Measurements from ENCODE around the gene SSBP4. TPM values are rescaled to one million over a fixed set of nuclear protein-coding genes. Genes with fewer than 3 reads are reported as not detected.

SSBP4 gene
- total and polyA plus RNA-seq, 9 of the 15 experiments (the other 6 are each of a cell fraction or from before 2014, with no cell fraction given): 1.1 to 189 (median 39.0) TPM

GRCh38 chr19:18428787-18429674 lies 9.8 kb downstream of the SSBP4 start (continued):
- no peak for TF ChIP-seq GATAD2A (IDR thresholded peaks at IDR 0.05)
- TF ChIP-seq ATF1 (CRISPR knock-in tag; IDR thresholded peaks at IDR 0.05): no peak
- TF ChIP-seq ATF1 (tag; IDR thresholded peaks at IDR 0.05): peak; percentile 52
- peak; percentile 33; the same call in 1 of the 2 replicates for TF ChIP-seq POLR2AphosphoS2 (IDR thresholded peaks at IDR 0.05; ENCODE audit: low read length)
- no peak for TF ChIP-seq ZKSCAN3 (CRISPR knock-in tag; IDR thresholded peaks at IDR 0.05)
- TF ChIP-seq NEUROD1 (IDR thresholded peaks at IDR 0.05; ENCODE audit: borderline replicate concordance, low read depth, low read length, partially characterized antibody): peak; percentile 62
- TF ChIP-seq CHCHD3 (CRISPR knock-in tag; IDR thresholded peaks at IDR 0.05): no peak
- no peak for TF ChIP-seq ZNF589 (CRISPR knock-in tag; IDR thresholded peaks at IDR 0.05; ENCODE audit: low read depth)
- peak; percentile 78 to 83 for TF ChIP-seq NRF1 (conservative IDR thresholded peaks at IDR 0.05 in 1 of 2, IDR thresholded peaks at IDR 0.05 in 1 of 2)
- TF ChIP-seq SNAPC5 (CRISPR knock-in tag; IDR thresholded peaks at IDR 0.05): no peak
- TF ChIP-seq CCAR2 (IDR thresholded peaks at IDR 0.05; ENCODE audit: low read depth, low read length): no peak
- TF ChIP-seq CREB1 (IDR thresholded peaks at IDR 0.05): peak; percentile 56; the same call in 1 of the 2 replicates
- TF ChIP-seq CREB1 (CRISPR knock-in tag; IDR thresholded peaks at IDR 0.05): peak; percentile 49; the same call in 1 of the 2 replicates
- no peak for TF ChIP-seq BRF1 (IDR thresholded peaks at IDR 0.05; ENCODE audit: borderline replicate concordance, extremely low read depth, insufficient read length)
- 0 out of 2 replicates have a peak, but pooled peaks have one; percentile 35 for TF ChIP-seq ZBTB9 (CRISPR knock-in tag; IDR thresholded peaks at IDR 0.05)
- no peak for TF ChIP-seq TSHZ1 (CRISPR knock-in tag; IDR thresholded peaks at IDR 0.05)
- TF ChIP-seq HDAC2 (IDR thresholded peaks at IDR 0.05): no peak
- no peak for TF ChIP-seq IRF1 (CRISPR knock-in tag; IDR thresholded peaks at IDR 0.05; ENCODE audit: borderline replicate concordance)
- peak; percentile 30; the same call in 1 of the 2 replicates for TF ChIP-seq CREM (IDR thresholded peaks at IDR 0.05; ENCODE audit: low read depth)
- no peak for TF ChIP-seq ZNF146 (CRISPR knock-in tag; IDR thresholded peaks at IDR 0.05; ENCODE audit: unreplicated experiment)
- peak; percentile 42; the same call in 1 of the 2 replicates for TF ChIP-seq MTA3 (IDR thresholded peaks at IDR 0.05; ENCODE audit: borderline replicate concordance)
- TF ChIP-seq SRSF3 (IDR thresholded peaks at IDR 0.05; ENCODE audit: insufficient read depth, low read length): no peak
- TF ChIP-seq SIRT6 (IDR thresholded peaks at IDR 0.05; ENCODE audit: low read depth, low read length): no peak
- no peak for TF ChIP-seq ZNF184 (CRISPR knock-in tag; IDR thresholded peaks at IDR 0.05)
- TF ChIP-seq PTRF (tag; IDR thresholded peaks at IDR 0.05): no peak

Data from K562 (cell line).